ENCODE results near the gene CACNG3.
"Not testable (repeated sequence)": the region's sequence is repeated elsewhere in the genome, so short reads cannot be mapped to it uniquely, and the experiment has no call there.

The CACNG3 gene

DNA sequence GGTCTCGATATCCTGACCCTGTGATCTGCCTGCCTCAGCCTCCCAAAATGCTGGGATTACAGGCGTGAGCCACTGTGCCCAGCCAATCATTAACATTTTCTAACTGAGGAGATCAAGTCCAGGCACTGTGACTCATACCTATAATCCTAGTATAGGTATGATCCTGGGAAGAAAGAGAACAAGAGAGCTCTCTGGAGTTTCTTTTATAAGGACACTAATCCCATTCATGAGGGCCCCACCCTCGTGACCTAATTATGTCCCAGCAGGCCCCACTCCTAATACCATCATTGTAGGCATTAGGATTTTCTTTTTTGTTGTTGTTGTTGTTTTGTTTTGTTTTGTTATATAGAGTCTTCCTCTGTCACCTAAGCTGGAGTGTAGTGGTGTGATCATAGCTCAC, 80.4 kb downstream of the CACNG3 start:
- no peak for DNase-seq

DNA sequence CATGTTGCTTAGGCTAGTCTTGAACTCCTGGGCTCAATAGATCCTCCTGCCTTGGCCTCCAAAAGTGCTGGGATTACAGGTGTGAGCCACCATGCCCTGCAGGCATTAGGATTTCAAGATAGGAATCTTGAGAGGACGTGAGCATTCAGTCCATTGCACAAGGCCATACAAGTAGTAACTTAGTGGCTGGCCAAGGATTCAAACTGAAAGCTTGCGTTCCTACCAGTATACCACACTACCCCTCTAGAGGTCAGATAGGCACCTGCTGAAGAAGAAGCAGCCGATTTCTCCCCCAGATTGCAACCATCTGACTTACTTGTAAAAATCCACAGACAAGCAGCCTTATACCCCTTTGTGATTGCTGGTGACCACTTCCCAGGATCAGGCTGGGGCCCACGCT, 80.9 kb downstream of the CACNG3 start:
- no peak for DNase-seq

- DNase-seq: not testable (repeated sequence)
These were observed 87.7 kb downstream of the CACNG3 start for GRCh38 chr16:24343829-24344228.

DNA sequence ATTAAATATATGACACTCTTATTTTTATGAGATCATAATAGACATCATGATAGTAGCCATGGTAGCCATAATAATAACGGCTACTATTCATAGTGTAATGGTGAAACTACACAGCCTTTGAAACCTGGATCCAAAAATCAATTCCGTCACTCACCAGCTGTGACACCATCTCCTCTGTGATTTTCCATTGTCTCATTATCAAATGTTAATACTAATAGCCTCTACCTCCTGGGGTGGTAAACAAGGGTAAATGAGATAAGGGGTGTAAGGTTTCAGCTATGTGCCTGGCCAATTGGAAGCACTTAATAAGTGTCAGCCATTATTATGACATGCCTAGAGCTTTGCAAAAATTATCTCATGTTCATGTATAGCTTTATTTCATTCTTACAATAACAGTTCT, 88.6 kb downstream of the CACNG3 start:
- no peak for DNase-seq

DNA sequence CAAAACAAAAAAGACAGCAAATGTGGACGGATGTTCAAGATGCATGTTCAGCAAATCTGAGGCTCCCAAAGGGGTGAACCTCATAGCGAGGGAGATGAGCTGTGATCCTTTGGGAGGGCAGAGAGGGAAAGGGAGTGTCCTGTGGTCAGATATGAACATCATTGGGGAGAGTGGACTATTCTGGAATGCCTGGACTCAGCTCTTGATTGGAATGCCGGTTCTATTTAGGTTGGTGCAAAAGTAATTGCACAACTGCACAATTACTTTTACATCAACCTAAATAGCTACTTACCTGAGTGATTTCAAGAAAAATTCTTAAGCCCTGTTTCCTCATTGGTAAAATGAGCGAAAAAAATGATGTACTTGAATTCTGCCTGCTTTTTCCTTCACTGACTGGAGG, 89.6 kb downstream of the CACNG3 start:
- DNase-seq: no peak

DNA sequence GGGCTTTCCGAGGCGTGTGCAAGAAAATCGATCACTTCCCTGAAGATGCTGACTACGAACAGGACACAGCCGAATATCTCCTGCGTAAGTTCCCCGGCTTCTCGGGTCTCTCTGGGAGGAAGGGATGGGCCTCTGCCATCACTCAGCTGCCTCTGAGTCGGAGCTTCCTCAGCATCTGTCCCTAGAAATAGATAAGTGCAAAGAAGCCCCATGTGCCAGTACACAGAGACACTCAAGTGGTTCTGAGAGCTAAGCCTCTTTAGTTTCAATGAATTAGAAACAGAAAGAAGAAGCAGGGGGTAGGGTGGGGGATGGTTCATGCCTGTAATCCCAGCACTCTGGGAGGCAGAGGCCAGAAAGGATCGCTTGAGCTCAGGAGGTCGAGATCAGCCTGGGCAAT, 90.6 kb downstream of the CACNG3 start:
- DNase-seq: no peak

DNA sequence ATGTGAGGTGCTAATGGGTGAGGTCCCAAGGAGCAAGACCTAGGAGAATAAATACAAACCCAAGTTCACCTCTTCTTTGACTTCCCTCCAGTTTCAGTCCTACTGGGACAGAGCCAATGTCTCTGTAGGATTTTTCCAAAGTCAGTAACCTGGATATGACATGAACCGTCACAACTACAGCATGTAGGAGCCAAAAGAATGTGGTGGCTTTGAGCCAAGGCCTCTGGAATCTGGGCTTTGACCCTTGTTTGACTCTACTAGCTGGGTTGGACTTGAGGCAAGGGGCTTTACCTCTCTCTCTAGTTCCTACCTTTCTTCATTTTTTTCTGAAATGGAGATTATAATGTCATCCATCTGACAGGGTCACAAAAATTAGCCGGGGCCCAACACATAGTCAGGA, 91.4 kb downstream of the CACNG3 start:
- no peak for DNase-seq

DNA sequence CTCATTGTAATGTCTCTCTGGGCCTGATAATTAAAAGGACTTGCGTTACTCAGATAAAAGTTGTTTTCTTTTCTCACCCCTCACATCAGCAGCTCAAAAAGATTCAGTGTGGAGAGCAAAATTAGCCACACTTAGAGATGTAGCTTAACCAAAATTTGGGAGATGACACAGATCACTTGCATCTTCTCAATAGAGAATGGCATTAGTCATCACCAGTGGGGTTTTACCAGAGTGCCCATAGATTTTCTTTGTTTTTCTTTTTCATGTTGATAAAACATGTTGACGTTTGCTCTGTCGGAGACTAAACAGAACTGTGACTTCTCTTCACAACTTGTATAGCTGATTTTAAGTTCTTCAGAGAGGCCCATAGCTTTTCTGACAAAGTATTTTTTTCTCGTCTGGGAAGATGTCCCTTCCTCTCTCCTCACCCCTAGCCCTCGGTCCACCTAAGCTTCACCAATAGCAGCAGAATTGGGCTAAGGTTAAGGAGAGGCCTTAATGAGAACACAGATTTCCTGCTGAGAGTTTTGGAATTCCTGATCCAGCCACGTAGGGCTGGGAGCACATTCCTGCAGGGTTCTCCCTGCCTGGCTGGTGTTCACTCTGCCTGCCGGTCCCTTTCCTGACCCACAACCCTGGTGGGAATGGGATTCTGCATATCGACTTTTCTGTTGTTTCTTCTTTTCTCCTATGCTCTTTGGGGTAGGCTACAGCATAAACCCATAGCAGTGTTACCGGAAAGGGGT, 92.6 kb downstream of the CACNG3 start:
- no peak for DNase-seq

DNA sequence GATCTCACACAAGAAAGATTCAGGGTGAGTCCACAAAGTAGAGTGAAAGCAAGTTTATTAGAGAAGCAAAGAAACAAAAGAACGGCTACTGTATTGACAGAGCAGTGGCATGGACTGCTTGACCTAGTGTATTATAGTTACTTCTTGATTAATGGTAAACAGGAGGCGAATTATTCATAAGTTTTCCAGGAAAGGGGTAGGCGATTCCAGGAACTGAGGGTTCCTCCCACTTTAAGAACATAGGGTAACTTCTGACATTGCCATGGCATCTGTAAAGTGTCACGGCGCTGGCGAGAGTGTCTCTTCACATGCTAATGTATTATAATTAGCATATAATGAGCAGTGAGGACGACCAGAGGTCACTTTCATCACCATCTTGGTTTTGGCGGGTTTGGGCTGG, 93.2 kb downstream of the CACNG3 start:
- no peak for DNase-seq

- no peak for DNase-seq
These were observed 96.6 kb downstream of the CACNG3 start for GRCh38 chr16:24352746-24353145.

- DNase-seq: no peak
These were observed 97.5 kb downstream of the CACNG3 start for GRCh38 chr16:24353622-24354021.

- DNase-seq: no peak
These were observed 101.4 kb downstream of the CACNG3 start for GRCh38 chr16:24357511-24357910.

GRCh38 chr16:24358117-24358516, 102.0 kb downstream of the CACNG3 start:
- no peak for DNase-seq

DNA sequence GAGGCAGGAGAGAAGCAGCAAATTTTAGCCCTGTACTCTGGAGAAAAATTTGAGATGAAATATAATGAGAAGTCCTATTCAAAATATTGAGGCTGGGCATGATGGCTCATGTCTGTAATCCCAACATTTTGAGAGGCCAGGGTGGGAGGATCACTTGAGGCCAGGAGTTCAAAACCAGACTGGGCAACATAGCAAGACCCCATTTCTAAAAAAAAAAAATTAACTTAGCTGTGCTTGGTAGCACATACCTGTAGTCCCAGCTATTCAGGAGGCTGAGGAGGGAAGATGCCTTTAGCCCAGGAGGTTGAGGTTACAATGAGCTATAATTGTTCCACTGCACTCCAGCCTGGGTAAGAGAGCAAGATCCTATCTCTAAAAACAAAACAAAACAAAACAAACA, 103.4 kb downstream of the CACNG3 start:
- DNase-seq: no peak

DNA sequence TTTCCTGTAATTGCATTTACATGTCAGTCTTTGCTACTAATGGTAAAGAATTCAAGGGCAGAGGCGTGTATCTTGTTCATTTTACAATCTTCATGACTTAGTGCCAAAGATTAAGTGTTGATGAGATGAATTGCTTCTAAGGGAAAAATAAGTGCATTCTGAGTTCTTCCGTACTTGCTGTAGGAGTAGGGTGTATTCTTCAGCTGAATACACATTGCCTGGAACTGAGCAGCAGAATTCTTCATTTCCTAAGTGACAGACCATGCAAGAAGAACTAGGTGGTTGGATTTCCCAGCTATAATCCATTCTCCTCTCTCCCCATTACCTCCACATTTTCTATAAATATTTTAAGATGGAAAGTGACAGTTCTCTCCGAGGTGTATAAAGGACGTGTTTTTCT, 104.8 kb downstream of the CACNG3 start:
- DNase-seq: no peak

DNA sequence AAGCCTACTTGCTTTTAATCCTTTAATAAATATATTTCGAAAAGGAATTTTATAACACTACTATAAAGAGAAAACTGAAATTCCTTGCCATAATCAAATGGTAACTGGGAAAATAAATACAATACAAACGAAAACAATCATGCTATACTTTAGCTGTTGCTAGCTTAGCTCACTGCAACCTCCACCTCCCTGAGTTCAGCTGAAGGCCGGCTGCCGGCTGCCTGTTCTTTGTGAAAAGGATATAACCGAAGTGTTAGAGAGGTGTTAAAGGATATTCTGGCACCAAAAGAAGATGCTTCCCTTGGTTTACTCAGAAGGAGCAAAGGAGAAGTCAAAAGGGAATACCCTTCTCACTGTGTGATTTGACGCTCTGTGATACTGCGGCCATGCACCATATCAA, 108.5 kb downstream of the CACNG3 start:
- no peak for DNase-seq

DNA sequence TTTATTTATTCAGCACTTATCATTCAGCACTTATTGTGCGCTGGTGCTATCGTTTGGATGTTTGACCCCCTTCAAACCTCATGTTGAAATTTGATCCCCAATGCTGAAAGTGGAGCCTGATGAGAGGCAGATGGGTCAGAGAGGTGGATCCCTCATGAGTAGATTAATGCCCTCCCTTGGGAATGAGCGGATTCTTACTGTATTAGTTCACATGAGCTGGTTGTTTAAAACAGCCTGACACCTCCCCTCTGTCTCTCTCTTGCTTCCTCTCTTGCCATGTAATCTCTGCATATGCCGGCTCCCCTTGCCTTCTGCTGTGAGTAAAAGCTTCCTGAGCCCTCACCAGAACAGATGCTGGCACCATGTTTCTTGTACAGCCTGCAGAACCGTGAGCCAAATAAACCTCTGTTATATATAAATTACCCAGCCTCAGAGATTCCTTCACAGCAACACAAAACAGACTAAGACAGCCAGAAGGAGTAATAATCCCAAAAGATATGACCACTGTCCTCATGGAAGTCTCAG, 111.1 kb downstream of the CACNG3 start:
- DNase-seq: no peak

- DNase-seq: no peak
These were observed 116.7 kb downstream of the CACNG3 start for GRCh38 chr16:24372824-24373223.

- DNase-seq: no peak
These were observed 122.9 kb downstream of the CACNG3 start for GRCh38 chr16:24378999-24379398.

DNA sequence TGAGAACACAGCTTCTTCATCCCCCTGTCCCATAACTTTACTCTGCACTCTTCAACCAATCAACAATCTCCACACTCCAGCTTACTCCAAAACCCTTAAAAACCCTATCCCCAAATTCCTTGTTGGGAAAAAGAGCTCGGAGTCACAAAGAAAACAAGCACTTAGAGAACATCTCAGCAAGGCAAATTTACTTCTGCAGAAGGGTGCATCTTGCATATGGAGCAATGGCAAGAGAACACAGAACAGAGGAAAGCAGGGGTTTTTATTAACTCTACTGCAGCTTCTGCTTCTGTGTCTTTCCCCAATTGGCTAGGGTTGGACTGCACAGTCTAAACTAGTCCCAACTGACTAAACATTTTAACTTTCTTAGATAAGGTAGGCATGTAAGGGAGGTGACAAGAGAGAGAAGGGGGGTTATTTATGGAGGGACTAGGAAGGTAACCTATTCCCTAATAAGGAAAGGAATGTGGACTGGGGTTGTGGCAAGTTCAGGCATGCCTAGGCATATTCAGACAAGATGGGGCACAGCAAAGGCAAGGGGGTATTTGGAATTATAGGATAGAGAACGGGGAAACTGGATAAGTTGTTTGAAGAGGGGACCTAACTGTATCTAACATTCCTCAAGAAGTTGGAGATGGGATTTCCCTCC, 125.5 kb downstream of the CACNG3 start:
- DNase-seq: no peak

- DNase-seq: no peak
These were observed 126.8 kb downstream of the CACNG3 start for GRCh38 chr16:24382762-24383407.

- DNase-seq: no peak
These were observed 138.2 kb downstream of the CACNG3 start for GRCh38 chr16:24394341-24394740.

DNA sequence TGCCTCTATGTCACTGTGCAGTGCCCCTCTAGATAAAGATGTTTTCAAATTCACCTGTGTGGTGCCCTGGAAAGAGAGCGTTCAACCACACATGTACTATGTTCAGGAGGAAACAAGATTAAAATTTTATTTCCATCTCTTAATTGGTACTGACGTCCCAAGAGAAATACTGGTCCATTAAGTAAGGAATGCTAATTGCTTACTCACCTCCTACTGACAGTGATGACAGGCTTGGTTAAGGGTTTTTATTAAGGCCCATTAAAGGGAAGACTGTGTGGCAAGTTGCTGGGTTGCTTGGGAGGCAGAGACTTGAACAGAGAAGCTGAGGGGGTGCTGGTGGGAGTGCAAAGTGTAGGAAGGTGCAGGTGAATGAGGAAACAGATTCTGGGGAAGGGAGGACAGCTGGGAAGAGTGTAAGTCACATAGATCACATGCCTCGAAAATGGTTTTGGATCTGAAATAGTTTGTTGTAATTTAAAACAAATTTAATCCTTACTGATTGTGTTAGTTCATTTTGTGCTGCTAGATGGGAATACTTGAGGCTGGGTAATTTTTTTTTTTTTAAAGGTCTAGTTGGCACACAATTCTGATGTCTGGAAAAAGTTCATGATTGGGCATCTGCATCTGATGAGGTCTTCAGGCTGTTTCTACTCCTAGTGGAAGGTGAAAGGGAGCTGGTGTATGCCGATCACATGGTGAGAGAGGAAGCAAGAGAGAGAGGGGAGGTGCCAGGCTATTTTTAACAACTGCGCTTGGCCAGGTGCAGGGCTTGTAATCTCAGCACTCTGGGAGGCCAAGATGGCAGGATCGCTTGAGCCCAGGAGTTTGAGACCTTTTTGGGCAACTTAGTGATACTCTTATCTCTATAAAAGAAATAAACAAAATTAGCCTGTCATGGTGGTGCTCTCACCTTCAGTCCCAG, 140.5 kb downstream of the CACNG3 start:
- no peak for DNase-seq
